NCI-H748 (cell line): ENCODE measurements around the gene ANK3.

ENCODE experiments used
- DNase-seq: peaks from one replicate; lab custom pipeline; 2025; ENCODE audit not compliant: unreplicated experiment; lab: John Stamatoyannopoulos, UW

ANK3 gene

GRCh38 chr10:60389413-60390025 lies at the start of gene ANK3:
Gene ANK3, minus strand, starts transcription at chr10:60389875. Its CDS starts 337 bp downstream, at chr10:60389538.
- no peak for DNase-seq

GRCh38 chr10:60434418-60435046 lies 44.9 kb upstream of the ANK3 start:
- DNase-seq: peak; percentile 53

- no peak for DNase-seq
Observed at GRCh38 chr10:60433684-60434083, 44.0 kb upstream of the ANK3 start.

- no peak for DNase-seq
Observed at GRCh38 chr10:60430836-60431597, 41.3 kb upstream of the ANK3 start.

GRCh38 chr10:60430017-60430416 lies 40.3 kb upstream of the ANK3 start:
- no peak for DNase-seq

- no peak for DNase-seq
Observed at GRCh38 chr10:60429084-60429849, 39.6 kb upstream of the ANK3 start.

GRCh38 chr10:60428387-60428737 lies 38.7 kb upstream of the ANK3 start:
- DNase-seq: no peak

- no peak for DNase-seq
Observed at GRCh38 chr10:60427709-60428386, 38.2 kb upstream of the ANK3 start.

- no peak for DNase-seq
Observed at GRCh38 chr10:60427148-60427547, 37.5 kb upstream of the ANK3 start.

- no peak for DNase-seq
Observed at GRCh38 chr10:60426425-60426824, 36.8 kb upstream of the ANK3 start.

GRCh38 chr10:60425392-60426110 lies 35.9 kb upstream of the ANK3 start:
- peak; percentile 26 for DNase-seq

- peak; percentile 41 for DNase-seq
Observed at GRCh38 chr10:60424971-60425370, 35.3 kb upstream of the ANK3 start.

GRCh38 chr10:60423920-60424319 lies 34.2 kb upstream of the ANK3 start:
- DNase-seq: no peak

- DNase-seq: no peak
Observed at GRCh38 chr10:60422809-60423208, 33.1 kb upstream of the ANK3 start.

- no peak for DNase-seq
Observed at GRCh38 chr10:60420991-60421894, 31.6 kb upstream of the ANK3 start.

- DNase-seq: no peak
Observed at GRCh38 chr10:60419249-60419648, 29.6 kb upstream of the ANK3 start.

GRCh38 chr10:60417901-60418300 lies 28.2 kb upstream of the ANK3 start:
- no peak for DNase-seq

- no peak for DNase-seq
Observed at GRCh38 chr10:60417024-60417423, 27.3 kb upstream of the ANK3 start.

- peak; percentile 30 for DNase-seq
Observed at GRCh38 chr10:60414877-60415585, 25.4 kb upstream of the ANK3 start.
